ENCODE results near the gene ATRAID. TPM values are rescaled to one million over a fixed set of nuclear protein-coding genes. Genes with fewer than 3 reads are reported as not detected.
A peak's percentile ranks its signal among the peaks of the same experiment; 100 is the strongest.

Gene ATRAID
- total RNA-seq, 1 experiment from 2014 or later, result 97.2 TPM

GRCh38 chr2:27249891-27250651 is 38.2 kb downstream of the ATRAID start (continued):
- 0 out of 2 replicates have a peak, but pooled peaks have one; percentile 44 for TF ChIP-seq GTF2I (CRISPR knock-in tag; conservative IDR thresholded peaks at IDR 0.05)
- TF ChIP-seq MYBL2 (CRISPR knock-in tag; IDR thresholded peaks at IDR 0.05), result no peak
- peak; percentile 59; the same call in 1 of the 2 replicates for TF ChIP-seq HMGXB4 (CRISPR knock-in tag; IDR thresholded peaks at IDR 0.05)
- peak; percentile 34; the same call in 1 of the 2 replicates for TF ChIP-seq ZNF423 (CRISPR knock-in tag; IDR thresholded peaks at IDR 0.05)
- 0 out of 2 replicates have a peak, but pooled peaks have one; percentile 18 for TF ChIP-seq SMAD3 (CRISPR knock-in tag; IDR thresholded peaks at IDR 0.05; ENCODE audit: borderline replicate concordance)
- TF ChIP-seq SP1 (CRISPR knock-in tag; conservative IDR thresholded peaks at IDR 0.05), result peak; percentile 60

DNA sequence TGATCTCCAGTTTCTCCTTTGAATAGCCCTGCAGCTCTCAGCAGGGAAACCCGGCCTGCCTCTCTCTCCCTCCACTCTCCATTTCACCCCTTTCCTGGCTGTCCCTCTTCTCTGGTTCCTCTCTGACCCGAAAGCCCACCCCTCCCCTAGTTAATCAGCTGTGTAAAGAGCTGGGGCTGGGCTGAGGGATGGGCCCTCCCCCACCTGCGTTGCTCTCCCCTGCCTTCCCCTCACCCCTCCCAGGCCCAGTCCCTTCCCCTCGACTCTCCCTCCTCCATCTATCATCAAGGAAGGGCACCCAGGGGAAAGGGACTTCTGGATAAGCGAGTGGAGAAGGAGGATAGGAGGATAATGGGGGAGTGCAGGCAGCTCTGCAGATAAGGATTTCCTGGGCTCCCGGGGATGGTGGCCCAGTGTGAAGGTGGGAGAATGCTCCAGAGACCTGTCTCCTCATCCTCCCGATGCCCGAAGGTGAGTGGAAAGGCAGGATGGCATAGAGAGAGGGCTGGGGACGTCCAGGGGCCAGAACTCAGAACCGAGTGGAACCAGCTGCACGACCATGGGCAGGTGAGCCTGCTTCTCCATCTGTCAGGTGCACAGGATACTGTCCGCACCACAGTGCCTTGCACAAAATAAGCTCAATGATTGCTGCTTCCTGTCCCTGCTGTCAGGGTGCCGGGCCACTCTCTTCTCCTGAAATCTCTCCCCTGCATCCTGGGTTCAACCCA is 39.0 kb downstream of the ATRAID start:
- ChIA-PET CTCF (interaction anchor here (0.7 to 5.5 kb wide), 18 partner anchors 8 to 226 kb away, joined by 3 to 106 read pairs (median 6); partner anchors contain the start of genes EIF2B4, SLC30A3, TRIM54 and UCN), POLR2A (interaction anchor here (0.5 to 1.2 kb wide), 3 partner anchors 25 to 502 kb away, joined by 3 to 6 read pairs (median 3); no protein-coding TSS in a partner anchor)
- ATAC-seq, result peak; percentile 27
- DNase-seq (ENCODE audit: low spot score), result no peak
- Mint-ChIP-seq H3K4me1 (peaks cover 18% of the 10 kb centered on the region), H3K27me3 (ENCODE audit: low read depth) (peaks cover 7% of the 10 kb centered on the region), H3K4me3 (peak overlapping the region; percentile 63), H3K27ac (no peak overlapping the region), H3K9me3 (no peaks in the 10 kb centered on the region), H3K36me3 (no peaks in the 10 kb centered on the region)
- TF ChIP-seq, protein P1, sequence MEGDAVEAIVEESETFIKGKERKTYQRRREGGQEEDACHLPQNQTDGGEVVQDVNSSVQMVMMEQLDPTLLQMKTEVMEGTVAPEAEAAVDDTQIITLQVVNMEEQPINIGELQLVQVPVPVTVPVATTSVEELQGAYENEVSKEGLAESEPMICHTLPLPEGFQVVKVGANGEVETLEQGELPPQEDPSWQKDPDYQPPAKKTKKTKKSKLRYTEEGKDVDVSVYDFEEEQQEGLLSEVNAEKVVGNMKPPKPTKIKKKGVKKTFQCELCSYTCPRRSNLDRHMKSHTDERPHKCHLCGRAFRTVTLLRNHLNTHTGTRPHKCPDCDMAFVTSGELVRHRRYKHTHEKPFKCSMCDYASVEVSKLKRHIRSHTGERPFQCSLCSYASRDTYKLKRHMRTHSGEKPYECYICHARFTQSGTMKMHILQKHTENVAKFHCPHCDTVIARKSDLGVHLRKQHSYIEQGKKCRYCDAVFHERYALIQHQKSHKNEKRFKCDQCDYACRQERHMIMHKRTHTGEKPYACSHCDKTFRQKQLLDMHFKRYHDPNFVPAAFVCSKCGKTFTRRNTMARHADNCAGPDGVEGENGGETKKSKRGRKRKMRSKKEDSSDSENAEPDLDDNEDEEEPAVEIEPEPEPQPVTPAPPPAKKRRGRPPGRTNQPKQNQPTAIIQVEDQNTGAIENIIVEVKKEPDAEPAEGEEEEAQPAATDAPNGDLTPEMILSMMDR (IDR thresholded peaks at IDR 0.05), result 0 out of 2 replicates have a peak, but pooled peaks have one; percentile 13
- TF ChIP-seq USF2 (CRISPR knock-in tag; IDR thresholded peaks at IDR 0.05), result no peak
- TF ChIP-seq, protein P2, sequence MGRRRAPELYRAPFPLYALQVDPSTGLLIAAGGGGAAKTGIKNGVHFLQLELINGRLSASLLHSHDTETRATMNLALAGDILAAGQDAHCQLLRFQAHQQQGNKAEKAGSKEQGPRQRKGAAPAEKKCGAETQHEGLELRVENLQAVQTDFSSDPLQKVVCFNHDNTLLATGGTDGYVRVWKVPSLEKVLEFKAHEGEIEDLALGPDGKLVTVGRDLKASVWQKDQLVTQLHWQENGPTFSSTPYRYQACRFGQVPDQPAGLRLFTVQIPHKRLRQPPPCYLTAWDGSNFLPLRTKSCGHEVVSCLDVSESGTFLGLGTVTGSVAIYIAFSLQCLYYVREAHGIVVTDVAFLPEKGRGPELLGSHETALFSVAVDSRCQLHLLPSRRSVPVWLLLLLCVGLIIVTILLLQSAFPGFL (CRISPR knock-in tag; IDR thresholded peaks at IDR 0.05; ENCODE audit: borderline replicate concordance), result no peak
- TF ChIP-seq ZNF317 (CRISPR knock-in tag; IDR thresholded peaks at IDR 0.05; ENCODE audit: borderline replicate concordance, low read depth), result no peak

GRCh38 chr2:27251766-27252165 is 39.9 kb downstream of the ATRAID start:
- Mint-ChIP-seq H3K4me1 (peaks cover 18% of the 10 kb centered on the region), H3K27me3 (ENCODE audit: low read depth) (peaks cover 7% of the 10 kb centered on the region), H3K4me3 (no peak overlapping the region), H3K9me3 (no peaks in the 10 kb centered on the region), H3K36me3 (no peaks in the 10 kb centered on the region), H3K27ac (no peak overlapping the region)
- CTCF ChIA-PET, result interaction anchor here (0.5 to 5.5 kb wide), 12 partner anchors 12 to 118 kb away, joined by 3 to 106 read pairs (median 8); partner anchors contain the start of genes EIF2B4, SLC30A3 and TRIM54
- ATAC-seq (no peak), DNase-seq (ENCODE audit: low spot score) (no peak)
- POLR2A ChIA-PET, result no interaction called here
- no peak for TF ChIP-seq ZNF281 (CRISPR knock-in tag; IDR thresholded peaks at IDR 0.05)
- no peak for TF ChIP-seq ZSCAN18 (CRISPR knock-in tag; IDR thresholded peaks at IDR 0.05)
- TF ChIP-seq ZNF263 (CRISPR knock-in tag; IDR thresholded peaks at IDR 0.05; ENCODE audit: low read depth), result no peak
- no peak for TF ChIP-seq ZNF423 (CRISPR knock-in tag; IDR thresholded peaks at IDR 0.05)
- no peak for TF ChIP-seq ARID4B (CRISPR knock-in tag; IDR thresholded peaks at IDR 0.05; ENCODE audit: borderline replicate concordance)
